GM21576 (cell line): Measurements from ENCODE around the gene IL12RB1.

Source experiments
- ATAC-seq: cut with Tn5 transposase; IDR thresholded peaks from one replicate; pipeline ENCODE4 v1.9.1; 2021; ENCODE audit warnings: mild to moderate bottlenecking, moderate library complexity; ENCODE audit not compliant: unreplicated experiment

IL12RB1 gene

GRCh38 chr19:18086590-18087138 lies at the start of gene IL12RB1:
Gene IL12RB1, minus strand, starts transcription at chr19:18086934. Its CDS starts 111 bp downstream, at chr19:18086823.
- no peak for ATAC-seq

GRCh38 chr19:18135712-18136584 lies 49.2 kb upstream of the IL12RB1 start:
- ATAC-seq = no peak

- no peak for ATAC-seq
Measured at GRCh38 chr19:18131841-18132596, 45.3 kb upstream of the IL12RB1 start.

GRCh38 chr19:18130523-18131242 lies 43.9 kb upstream of the IL12RB1 start:
- ATAC-seq = no peak

GRCh38 chr19:18128805-18129204 lies 42.1 kb upstream of the IL12RB1 start:
- no peak for ATAC-seq

- ATAC-seq = no peak
Measured at GRCh38 chr19:18128044-18128443, 41.3 kb upstream of the IL12RB1 start.

- ATAC-seq = no peak
Measured at GRCh38 chr19:18126097-18126496, 39.4 kb upstream of the IL12RB1 start.

GRCh38 chr19:18123819-18124218 lies 37.1 kb upstream of the IL12RB1 start:
- no peak for ATAC-seq

GRCh38 chr19:18122860-18123795 lies 36.4 kb upstream of the IL12RB1 start:
- no peak for ATAC-seq

GRCh38 chr19:18122424-18122823 lies 35.7 kb upstream of the IL12RB1 start:
- no peak for ATAC-seq

GRCh38 chr19:18121166-18121565 lies 34.4 kb upstream of the IL12RB1 start:
- no peak for ATAC-seq

GRCh38 chr19:18120127-18120526 lies 33.4 kb upstream of the IL12RB1 start:
- no peak for ATAC-seq

GRCh38 chr19:18119717-18120105 lies 33.0 kb upstream of the IL12RB1 start:
- ATAC-seq = no peak

GRCh38 chr19:18119013-18119716 lies 32.4 kb upstream of the IL12RB1 start:
- ATAC-seq = no peak

GRCh38 chr19:18118420-18119012 lies 31.8 kb upstream of the IL12RB1 start:
- no peak for ATAC-seq

- peak; percentile 54 for ATAC-seq
Measured at GRCh38 chr19:18117692-18118378, 31.1 kb upstream of the IL12RB1 start.

- no peak for ATAC-seq
Measured at GRCh38 chr19:18117364-18117691, 30.6 kb upstream of the IL12RB1 start.

GRCh38 chr19:18114483-18114882 lies 27.7 kb upstream of the IL12RB1 start:
- ATAC-seq = no peak

GRCh38 chr19:18113827-18114226 lies 27.1 kb upstream of the IL12RB1 start:
- no peak for ATAC-seq
